Measurements from ENCODE around the gene PDE9A.

DNA sequence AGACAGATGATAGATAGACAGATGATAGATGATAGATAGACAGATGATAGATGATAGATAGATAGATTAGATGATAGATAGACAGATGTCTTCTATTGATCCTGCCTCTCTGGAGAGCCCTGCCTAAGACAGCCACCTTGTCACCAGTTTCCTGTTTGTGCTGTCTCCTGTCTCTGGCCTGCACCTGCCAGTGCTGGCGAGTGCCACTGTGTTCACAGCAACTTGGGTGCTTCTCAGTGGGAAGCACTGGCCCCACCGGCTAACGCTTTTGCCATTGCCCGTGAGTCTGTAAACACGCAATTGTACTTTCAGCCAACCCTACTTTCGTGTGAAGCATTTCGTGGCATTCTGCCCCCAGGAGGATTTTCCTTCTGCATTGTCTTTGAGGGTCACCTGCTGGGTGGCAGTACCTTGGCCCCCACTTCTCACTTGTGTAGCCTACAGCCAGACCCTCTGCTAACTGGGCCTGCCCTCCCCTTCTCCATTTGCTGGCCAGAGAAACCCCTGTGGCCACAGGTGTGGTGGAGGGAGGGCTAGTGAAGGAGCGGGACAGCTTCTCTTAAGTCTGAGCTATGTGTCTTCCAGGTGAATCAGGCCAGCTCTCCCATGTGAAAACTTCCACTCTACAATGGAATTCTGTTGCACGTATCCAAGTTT, 23.4 kb upstream of the PDE9A start:
- no peak for TF ChIP-seq EZH2phosphoT487 (IDR thresholded peaks at IDR 0.05; ENCODE audit: insufficient read depth, low read depth)
- no peak for TF ChIP-seq EZH2 (IDR thresholded peaks at IDR 0.05; ENCODE audit: insufficient read depth, poor library complexity, severe bottlenecking)
